ENCODE measurements around the gene TCF7. TPM values are rescaled to one million over a fixed set of nuclear protein-coding genes. Genes with fewer than 3 reads are reported as not detected.

Gene TCF7
- total RNA-seq, 1 experiment from 2014 or later: 36.5 TPM

GRCh38 chr5:134127988-134128647 lies 13.6 kb downstream of the TCF7 start:
- Histone ChIP-seq H3K9me3 (no peaks in the 10 kb centered on the region), H3K4me3 (ENCODE audit: low read depth, low read length) (no peak overlapping the region), H3K27me3 (replicated peaks; ENCODE audit: control insufficient read depth, insufficient read depth, low read length) (no peaks in the 10 kb centered on the region), H3K36me3 (ENCODE audit: control insufficient read depth, insufficient read depth, low read length) (0 out of 2 replicates have a peak, but pooled peaks cover 2% of the 10 kb centered on the region), H3K4me1 (no peaks in the 10 kb centered on the region)
- CTCF ChIA-PET: interaction anchor here (0.8 to 1.4 kb wide), 2 partner anchors 13 to 89 kb away, joined by 4 to 5 read pairs; no protein-coding TSS in a partner anchor
- POLR2A ChIA-PET: no interaction called here
- Mint-ChIP-seq H3K9me3 (ENCODE audit: unreplicated experiment) (no peaks in the 10 kb centered on the region), H3K4me3 (ENCODE audit: unreplicated experiment) (no peak overlapping the region), H3K27ac (ENCODE audit: unreplicated experiment) (peak overlapping the region; percentile 22), H3K36me3 (ENCODE audit: insufficient read depth, unreplicated experiment) (peaks cover 10% of the 10 kb centered on the region), H3K27me3 (ENCODE audit: insufficient read depth, unreplicated experiment) (no peaks in the 10 kb centered on the region), H3K4me1 (ENCODE audit: low read depth, unreplicated experiment) (no peaks in the 10 kb centered on the region)
- TF ChIP-seq, protein P1, sequence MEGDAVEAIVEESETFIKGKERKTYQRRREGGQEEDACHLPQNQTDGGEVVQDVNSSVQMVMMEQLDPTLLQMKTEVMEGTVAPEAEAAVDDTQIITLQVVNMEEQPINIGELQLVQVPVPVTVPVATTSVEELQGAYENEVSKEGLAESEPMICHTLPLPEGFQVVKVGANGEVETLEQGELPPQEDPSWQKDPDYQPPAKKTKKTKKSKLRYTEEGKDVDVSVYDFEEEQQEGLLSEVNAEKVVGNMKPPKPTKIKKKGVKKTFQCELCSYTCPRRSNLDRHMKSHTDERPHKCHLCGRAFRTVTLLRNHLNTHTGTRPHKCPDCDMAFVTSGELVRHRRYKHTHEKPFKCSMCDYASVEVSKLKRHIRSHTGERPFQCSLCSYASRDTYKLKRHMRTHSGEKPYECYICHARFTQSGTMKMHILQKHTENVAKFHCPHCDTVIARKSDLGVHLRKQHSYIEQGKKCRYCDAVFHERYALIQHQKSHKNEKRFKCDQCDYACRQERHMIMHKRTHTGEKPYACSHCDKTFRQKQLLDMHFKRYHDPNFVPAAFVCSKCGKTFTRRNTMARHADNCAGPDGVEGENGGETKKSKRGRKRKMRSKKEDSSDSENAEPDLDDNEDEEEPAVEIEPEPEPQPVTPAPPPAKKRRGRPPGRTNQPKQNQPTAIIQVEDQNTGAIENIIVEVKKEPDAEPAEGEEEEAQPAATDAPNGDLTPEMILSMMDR (IDR thresholded peaks at IDR 0.05; ENCODE audit: insufficient read depth in 1 of 2, low read depth in 1 of 2, low read length in 1 of 2, severe bottlenecking in 1 of 2, unreplicated experiment in 1 of 2): no peak
- no TSS peak for BruUV-seq (replicated peaks)
- intact Hi-C loops (cut with micrococcal nuclease; ENCODE audit: unreplicated experiment): no loop called here
- no peak for DNase-seq

DNA sequence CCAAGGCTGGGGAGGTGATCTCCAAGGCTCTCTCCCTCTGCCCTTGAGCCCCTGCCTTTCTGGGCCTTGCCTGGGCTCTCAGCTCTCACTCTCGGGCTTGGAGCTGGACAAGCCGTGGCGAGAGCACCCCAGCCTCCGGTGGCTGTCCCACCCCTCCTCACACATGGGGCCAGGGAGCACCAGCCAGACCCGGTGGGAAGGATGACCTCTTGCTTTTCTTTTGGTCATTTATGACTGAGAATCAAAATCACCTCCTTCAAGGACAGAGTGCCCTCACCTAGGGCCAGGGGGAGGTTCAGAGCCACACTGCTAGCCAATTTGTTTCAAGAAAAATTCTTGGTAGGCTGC lies 14.1 kb downstream of the TCF7 start:
- DNase-seq: no peak
- H3K4me1 ChIP-seq: no peaks in the 10 kb centered on the region
- no peak overlapping the region for H3K4me3 ChIP-seq (ENCODE audit: low read depth, low read length)
- H3K27me3 ChIP-seq (replicated peaks; ENCODE audit: control insufficient read depth, insufficient read depth, low read length): no peaks in the 10 kb centered on the region
- H3K4me1 Mint-ChIP-seq (ENCODE audit: low read depth, unreplicated experiment): no peaks in the 10 kb centered on the region
- H3K9me3 ChIP-seq: no peaks in the 10 kb centered on the region
- 0 out of 2 replicates have a peak, but pooled peaks cover 2% of the 10 kb centered on the region for H3K36me3 ChIP-seq (ENCODE audit: control insufficient read depth, insufficient read depth, low read length)
- peak overlapping the region; percentile 22 for H3K27ac Mint-ChIP-seq (ENCODE audit: unreplicated experiment)
- POLR2A ChIA-PET: no interaction called here
- TF ChIP-seq, protein P1 (IDR thresholded peaks at IDR 0.05; ENCODE audit: insufficient read depth in 1 of 2, low read depth in 1 of 2, low read length in 1 of 2, severe bottlenecking in 1 of 2, unreplicated experiment in 1 of 2): no peak
- CTCF ChIA-PET: interaction anchor here (1.4 kb wide), 1 partner anchor 12 kb away, joined by 5 read pairs; no protein-coding TSS in a partner anchor
- H3K27me3 Mint-ChIP-seq (ENCODE audit: insufficient read depth, unreplicated experiment): no peaks in the 10 kb centered on the region
- no TSS peak for BruUV-seq (replicated peaks)
- H3K36me3 Mint-ChIP-seq (ENCODE audit: insufficient read depth, unreplicated experiment): peaks cover 12% of the 10 kb centered on the region
- intact Hi-C loops (cut with micrococcal nuclease; ENCODE audit: unreplicated experiment): no loop called here
- no peaks in the 10 kb centered on the region for H3K9me3 Mint-ChIP-seq (ENCODE audit: unreplicated experiment)
- no peak overlapping the region for H3K4me3 Mint-ChIP-seq (ENCODE audit: unreplicated experiment)

DNA sequence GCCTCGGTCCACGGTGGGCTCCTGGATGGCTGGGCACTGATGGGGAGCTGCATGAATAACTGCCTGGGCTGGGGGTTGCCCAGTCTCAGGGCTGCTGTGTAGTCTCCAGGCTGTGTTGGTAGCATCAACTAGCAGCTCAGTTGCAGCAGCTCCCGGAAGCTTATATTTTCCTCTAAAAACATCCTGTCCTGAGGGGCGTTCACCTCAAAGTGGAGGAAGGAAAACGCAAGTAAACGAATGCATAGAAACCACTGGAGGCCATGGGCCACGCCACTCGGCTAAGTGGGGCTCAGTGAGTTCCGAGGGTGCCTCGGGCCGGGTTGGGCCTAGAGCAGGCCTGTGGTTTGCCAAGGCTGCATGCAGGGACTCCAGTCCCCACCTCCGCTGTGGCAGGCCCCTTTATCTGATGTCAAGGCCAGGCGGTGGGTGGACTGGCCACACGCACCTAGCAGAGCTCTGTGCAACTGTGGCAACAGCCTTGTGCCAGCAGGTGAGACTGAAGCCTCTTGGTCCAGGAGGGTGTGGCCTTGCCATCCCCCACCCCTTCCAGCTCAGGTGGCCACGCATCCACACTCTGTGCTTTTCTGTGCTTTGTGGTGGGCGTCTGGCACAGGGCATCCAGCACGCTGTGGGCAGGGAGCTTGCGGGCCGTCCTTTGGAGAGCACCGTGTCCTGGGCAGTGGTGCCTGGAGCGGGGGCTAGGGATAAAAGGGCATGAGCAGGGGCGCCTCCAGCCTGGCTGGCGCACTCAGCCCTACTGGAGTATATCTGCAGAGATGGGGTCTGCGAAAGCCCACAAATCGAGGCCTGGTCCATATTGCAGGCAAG lies 15.1 kb downstream of the TCF7 start:
- no peaks in the 10 kb centered on the region for H3K4me1 ChIP-seq
- H3K27ac Mint-ChIP-seq (ENCODE audit: unreplicated experiment): no peak overlapping the region
- no TSS peak for BruUV-seq (replicated peaks)
- H3K9me3 ChIP-seq: no peaks in the 10 kb centered on the region
- H3K9me3 Mint-ChIP-seq (ENCODE audit: unreplicated experiment): no peaks in the 10 kb centered on the region
- intact Hi-C loops (cut with micrococcal nuclease; ENCODE audit: unreplicated experiment): no loop called here
- no peak for DNase-seq
- ChIA-PET CTCF (interaction anchor here (1.1 to 1.4 kb wide), 2 partner anchors 11 to 90 kb away, joined by 5 to 10 read pairs; no protein-coding TSS in a partner anchor), POLR2A (no interaction called here)
- H3K4me1 Mint-ChIP-seq (ENCODE audit: low read depth, unreplicated experiment): no peaks in the 10 kb centered on the region
- no peaks in the 10 kb centered on the region for H3K27me3 Mint-ChIP-seq (ENCODE audit: insufficient read depth, unreplicated experiment)
- H3K36me3 ChIP-seq (ENCODE audit: control insufficient read depth, insufficient read depth, low read length): 0 out of 2 replicates have a peak, but pooled peaks cover 2% of the 10 kb centered on the region
- no peak overlapping the region for H3K4me3 Mint-ChIP-seq (ENCODE audit: unreplicated experiment)
- TF ChIP-seq, protein P1 (IDR thresholded peaks at IDR 0.05; ENCODE audit: insufficient read depth in 1 of 2, low read depth in 1 of 2, low read length in 1 of 2, severe bottlenecking in 1 of 2, unreplicated experiment in 1 of 2): no peak
- peaks cover 12% of the 10 kb centered on the region for H3K36me3 Mint-ChIP-seq (ENCODE audit: insufficient read depth, unreplicated experiment)
- H3K27me3 ChIP-seq (replicated peaks; ENCODE audit: control insufficient read depth, insufficient read depth, low read length): no peaks in the 10 kb centered on the region
- H3K4me3 ChIP-seq (ENCODE audit: low read depth, low read length): no peak overlapping the region

Data from Caco-2 (cell line).